VCaP (cell line): ENCODE data around the gene GTPBP8.

Source experiments
- H3K27ac ChIP-seq: fragments of 450-650 bp; 2 replicates; pipeline ENCODE4 v1.5.1; 2017
- CTCF ChIP-seq: fragments of 450-650 bp; conservative IDR thresholded peaks from 2 replicates; pipeline ENCODE4 v1.5.1; 2017; ENCODE audit warnings: mild to moderate bottlenecking, moderate library complexity

GTPBP8 gene

GRCh38 chr3:113018536-113019181 is 27.9 kb downstream of the GTPBP8 start:
- peak overlapping the region; percentile 90 for H3K27ac ChIP-seq
- TF ChIP-seq CTCF, result no peak

- no peak for TF ChIP-seq CTCF
- H3K27ac ChIP-seq, result peak overlapping the region; percentile 90
Measured at GRCh38 chr3:113019182-113020137, 28.7 kb downstream of the GTPBP8 start.

DNA sequence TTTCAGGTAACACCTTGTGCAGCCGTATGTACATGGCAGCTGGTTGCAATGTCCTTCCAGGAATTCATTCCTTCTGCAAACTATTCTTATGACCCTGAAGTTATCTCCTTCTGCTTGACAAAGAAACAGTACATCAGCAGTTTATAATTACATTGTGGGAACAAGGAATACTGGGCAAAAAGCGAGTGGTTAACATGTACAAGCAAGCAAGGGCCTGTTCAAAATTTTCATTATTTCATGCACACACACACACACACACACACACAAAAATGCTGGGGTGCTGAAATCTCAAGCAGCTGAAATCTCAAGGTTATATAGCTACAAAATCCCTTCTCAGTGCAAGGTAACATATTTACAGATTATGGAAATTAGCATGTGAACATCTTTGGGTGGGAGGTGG is 30.7 kb downstream of the GTPBP8 start:
- no peak overlapping the region for H3K27ac ChIP-seq
- no peak for TF ChIP-seq CTCF

DNA sequence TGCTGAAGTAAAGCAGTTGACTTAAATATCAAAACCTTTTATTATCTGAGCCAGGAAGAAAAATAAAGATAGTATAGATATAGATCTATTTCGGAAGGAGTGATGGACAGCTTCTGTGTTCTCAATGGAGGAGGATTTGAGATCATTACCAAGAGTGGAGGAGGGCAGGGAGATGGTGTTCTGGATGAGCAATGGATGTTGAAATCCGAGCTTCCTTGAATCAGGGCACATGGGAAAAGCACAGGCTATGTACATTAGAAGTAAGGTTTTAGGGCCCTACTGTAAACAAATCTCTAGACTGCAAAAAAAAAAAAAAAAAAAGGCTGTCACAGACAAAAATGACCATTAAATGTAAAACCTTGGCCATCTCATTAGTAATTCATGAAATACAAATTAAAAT is 43.2 kb downstream of the GTPBP8 start:
- no peak overlapping the region for H3K27ac ChIP-seq
- no peak for TF ChIP-seq CTCF

GRCh38 chr3:113035387-113035982 is 44.7 kb downstream of the GTPBP8 start:
- peak; percentile 87 for TF ChIP-seq CTCF
- no peak overlapping the region for H3K27ac ChIP-seq

GRCh38 chr3:113038328-113038727 is 47.5 kb downstream of the GTPBP8 start:
- H3K27ac ChIP-seq, result no peak overlapping the region
- TF ChIP-seq CTCF, result no peak

- H3K27ac ChIP-seq, result no peak overlapping the region
- TF ChIP-seq CTCF, result no peak
Measured at GRCh38 chr3:113039546-113039945, 48.8 kb downstream of the GTPBP8 start.
